Sigmoid colon (tissue), 7 donors: ENCODE results near the gene GP1BA. TPM values are rescaled to one million over a fixed set of nuclear protein-coding genes. Genes with fewer than 3 reads are reported as not detected.
"Not testable (repeated sequence)": the region's sequence is repeated elsewhere in the genome, so short reads cannot be mapped to it uniquely, and the experiment has no call there.

Experiments
- DNase-seq: peaks from one replicate; pipeline ENCODE4 v3.0.0-alpha.2; 2019
- H3K27ac ChIP-seq, 4 donors: fragments of 200-600 bp; sonication (generic); one replicate each; pipeline ENCODE4 v1.5.1; 2016 to 2019; ENCODE audit warnings: mild to moderate bottlenecking in 1 of 4
- H3K27me3 ChIP-seq, 3 donors: fragments of 200-600 bp; sonication (generic); one replicate each; pipeline ENCODE4 v1.5.1; 2019; ENCODE audit warnings: mild to moderate bottlenecking in 1 of 3
- H3K36me3 ChIP-seq, 4 donors: fragments of 200-600 bp; sonication (generic); one replicate each; pipeline ENCODE4 v1.5.1; 2016 to 2019
- H3K4me1 ChIP-seq, 4 donors: fragments of 200-600 bp; sonication (generic); one replicate each; pipeline ENCODE4 v1.5.1; 2017 to 2019
- H3K4me3 ChIP-seq, 4 donors: fragments of 200-600 bp; sonication (generic); one replicate each; pipeline ENCODE4 v1.5.1; 2017 to 2019; ENCODE audit warnings: mild to moderate bottlenecking in 2 of 4, moderate library complexity in 1 of 4
- H3K9me3 ChIP-seq, 4 donors: fragments of 200-600 bp in 3 of 4; sonication (generic) in 3 of 4; one replicate each; pipeline versions ENCODE4 v1.5.1 to v1.6.1; 2013 to 2019
- CTCF ChIP-seq, 4 experiments: fragments of 450-650 bp in 3 of 4; fragments of 200-600 bp in 1 of 4; IDR thresholded peaks; one replicate each; pipeline ENCODE4 v1.5.1; 2016 to 2019; ENCODE audit warnings: antibody characterized with exemption in 4 of 4, mild to moderate bottlenecking in 3 of 4, moderate library complexity in 2 of 4
- EP300 ChIP-seq, 4 donors: sonication (generic); formaldehyde crosslinking; IDR thresholded peaks; one replicate each; pipeline ENCODE4 v1.6.1; 2017; ENCODE audit warnings: antibody characterized with exemption in 4 of 4
- POLR2A ChIP-seq, 2 donors: fragments of 450-650 bp; IDR thresholded peaks; one replicate each; pipeline ENCODE4 v1.6.1; 2016; ENCODE audit warnings: antibody characterized with exemption in 2 of 2, mild to moderate bottlenecking in 2 of 2, moderate library complexity in 2 of 2
- POLR2AphosphoS5 ChIP-seq, 4 donors: sonication (generic); formaldehyde crosslinking; IDR thresholded peaks; one replicate each; pipeline ENCODE4 v1.6.1; 2017; ENCODE audit warnings: antibody characterized with exemption in 4 of 4
- WGBS, 2 donors: extraction: QIAGEN DNeasy Blood & Tissue Kit; methylation state at CpG; one replicate each; pipeline ENCODE4 v1.1.7; 2013; 5-methylcytosine and 5-hydroxymethylcytosine counted together
- intact Hi-C: fragments of 100-400 bp; cut with DNase I; formaldehyde crosslinking; loops from one replicate; pipeline ENCODE4 v1.15.1; 2023
- polyA plus RNA-seq, 3 donors: library from polyadenylated mRNA; stranded (reverse); fragments of 200-250 nt; gene quantifications; one replicate each; pipeline ENCODE4 v1.2.3, GENCODE V29; 2013
- total RNA-seq, 4 donors: library from RNA; depleted of rRNA; stranded (reverse); fragments of >200 nt; gene quantifications; one replicate each; pipeline ENCODE4 v1.1.0, GENCODE V29; 2016
- donor health status: healthy with polysubstance abuse.
- donor health status: Bipolar disorder and iron deficiency.
- donor health status: healthy.

GP1BA gene
- total and polyA plus RNA-seq, 7 donors: 1.1 TPM; not detected in 6

- H3K36me3 ChIP-seq: no peaks in the 10 kb centered on the region
These were observed 28.8 kb upstream of the GP1BA start, which contains the start of gene CHRNE for GRCh38 chr17:4903051-4903818. Gene CHRNE (minus strand): TSS chr17:4903098. CDS start chr17:4903063, 35 bp downstream.

DNA sequence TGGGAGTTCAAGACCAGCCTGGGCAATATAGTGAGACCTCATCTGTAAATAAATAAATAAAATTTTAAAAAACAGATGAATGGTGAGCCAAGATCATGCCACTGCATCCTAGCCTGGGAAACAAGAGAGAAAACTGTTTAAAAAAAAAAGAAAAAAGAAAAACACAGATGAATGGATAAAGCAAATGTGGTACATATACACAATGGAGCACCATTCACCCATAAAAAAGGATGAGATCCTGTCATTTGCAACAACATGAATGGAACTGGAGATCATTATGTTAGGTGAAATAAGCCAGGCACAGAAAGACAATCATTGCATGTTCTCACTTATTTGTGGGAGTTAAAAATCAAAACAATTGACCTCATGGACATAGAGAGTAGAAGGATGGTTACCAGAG is 25.4 kb upstream of the GP1BA start:
- intact Hi-C loops, H3K4me3 ChIP-seq, DNase-seq: not testable (repeated sequence)

More at GRCh38 chr17:4903051-4903818, 28.8 kb upstream of the GP1BA start, which contains the start of gene CHRNE:
- peaks cover 0 to 34% (median 19%) of the 10 kb centered on the region in 4 donors for H3K4me1 ChIP-seq
- H3K27ac ChIP-seq: peak within 1 kb of the TSS in 2 of 4 donors; percentile 11 to 55
- 4 to 10% methylated on average over 10 of the region's 10 CpGs for WGBS, 2 donors
- peak; percentile 86 for DNase-seq
- no peaks in the 10 kb centered on the region for H3K9me3 ChIP-seq
- intact Hi-C loops: no loop called here
- peaks cover 28 to 58% (median 36%) of the 10 kb centered on the region in 3 donors for H3K27me3 ChIP-seq
- H3K4me3 ChIP-seq: peak within 1 kb of the TSS in 1 of 4 donors; percentile 47
- TF ChIP-seq POLR2A (IDR thresholded peaks at IDR 0.05) (no peak), CTCF (IDR thresholded peaks at IDR 0.05) (peak; percentile 66 to 81 (median 70)), EP300 (IDR thresholded peaks at IDR 0.05) (no peak), POLR2AphosphoS5 (IDR thresholded peaks at IDR 0.05) (no peak)

GRCh38 chr17:4908301-4908700 is 23.8 kb upstream of the GP1BA start:
- WGBS, 2 donors: 62 to 72% methylated on average over 10 of the region's 10 CpGs
- DNase-seq: no peak
- no peaks in the 10 kb centered on the region for H3K9me3 ChIP-seq
- no peaks in the 10 kb centered on the region for H3K36me3 ChIP-seq
- peaks cover 0 to 15% (median 7%) of the 10 kb centered on the region in 3 donors for H3K27me3 ChIP-seq
- TF ChIP-seq POLR2AphosphoS5 (IDR thresholded peaks at IDR 0.05): no peak
- TF ChIP-seq EP300 (IDR thresholded peaks at IDR 0.05): no peak
- no peak for TF ChIP-seq CTCF (IDR thresholded peaks at IDR 0.05)
- no peak for TF ChIP-seq POLR2A (IDR thresholded peaks at IDR 0.05)
- no peak overlapping the region for H3K4me3 ChIP-seq
- H3K27ac ChIP-seq: peak overlapping the region in 2 of 4 donors; percentile 15 to 57
- intact Hi-C loops: loop anchor here (2.0 kb wide), 3 partner anchors 32 to 154 kb away; partner anchors contain the start of genes CAMTA2, RNF167 and SLC25A11
- peaks cover 0 to 11% (median 5%) of the 10 kb centered on the region in 4 donors for H3K4me1 ChIP-seq

More for the DNA sequence above, 25.4 kb upstream of the GP1BA start:
- H3K27me3 ChIP-seq: peaks cover 1 to 24% (median 7%) of the 10 kb centered on the region in 3 donors
- peaks cover 0 to 11% (median 6%) of the 10 kb centered on the region in 4 donors for H3K4me1 ChIP-seq
- not testable (repeated sequence) for H3K9me3 ChIP-seq, H3K36me3 ChIP-seq, H3K27ac ChIP-seq

DNA sequence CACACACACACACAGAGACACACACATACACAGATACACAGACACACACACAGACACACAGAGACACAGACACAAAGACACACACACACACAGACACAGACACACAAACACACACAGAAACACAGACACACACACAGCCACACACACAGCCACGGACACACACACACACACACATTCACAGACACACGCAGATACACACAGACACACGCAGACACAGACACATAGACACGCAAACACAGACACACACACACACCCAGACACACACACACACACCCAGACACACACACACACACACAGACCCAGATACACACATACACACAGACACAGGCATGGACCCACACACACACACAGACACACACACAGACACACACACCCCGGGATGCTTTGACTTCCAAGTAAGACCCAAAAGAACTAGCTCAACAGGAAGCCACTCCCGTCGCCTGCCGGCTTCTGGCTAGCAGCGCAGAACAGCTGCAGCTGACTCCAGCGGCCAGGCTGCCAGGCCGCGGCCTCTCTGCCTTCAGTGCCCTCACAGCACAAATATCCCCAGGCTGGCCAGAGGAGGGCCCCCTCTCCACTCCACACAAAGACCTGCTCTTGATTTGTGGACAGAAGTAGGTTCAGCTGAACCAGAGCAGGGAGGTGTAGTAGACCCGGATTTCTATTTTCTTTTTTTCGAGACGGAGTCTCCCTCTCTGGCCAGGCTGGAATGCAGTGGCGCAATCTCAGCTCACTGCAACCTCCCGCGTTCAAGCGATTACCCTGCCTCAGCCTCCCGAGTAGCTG is 23.2 kb upstream of the GP1BA start:
- intact Hi-C loops: loop anchor here (2.0 kb wide), 3 partner anchors 32 to 154 kb away; partner anchors contain the start of genes CAMTA2, RNF167 and SLC25A11
- WGBS, 2 donors: 14 to 26% methylated on average over 20 of the region's 20 CpGs
- Histone ChIP-seq H3K27me3 (peaks cover 0 to 9% (median 5%) of the 10 kb centered on the region in 3 donors), H3K36me3 (no peaks in the 10 kb centered on the region), H3K27ac (peak overlapping the region; percentile 35 to 57 (median 45)), H3K4me1 (peaks cover 0 to 11% (median 5%) of the 10 kb centered on the region in 4 donors), H3K9me3 (no peaks in the 10 kb centered on the region), H3K4me3 (no peak overlapping the region)
- peak; percentile 95 for DNase-seq
- peak in 3 of 4 donors; percentile 18 to 47 (median 37) for TF ChIP-seq POLR2AphosphoS5 (IDR thresholded peaks at IDR 0.05)
- no peak for TF ChIP-seq EP300 (IDR thresholded peaks at IDR 0.05)
- peak; percentile 62 to 90 (median 80) for TF ChIP-seq CTCF (IDR thresholded peaks at IDR 0.05)

GRCh38 chr17:4913994-4914393 is 18.1 kb upstream of the GP1BA start:
- H3K36me3 ChIP-seq: no peaks in the 10 kb centered on the region

DNA sequence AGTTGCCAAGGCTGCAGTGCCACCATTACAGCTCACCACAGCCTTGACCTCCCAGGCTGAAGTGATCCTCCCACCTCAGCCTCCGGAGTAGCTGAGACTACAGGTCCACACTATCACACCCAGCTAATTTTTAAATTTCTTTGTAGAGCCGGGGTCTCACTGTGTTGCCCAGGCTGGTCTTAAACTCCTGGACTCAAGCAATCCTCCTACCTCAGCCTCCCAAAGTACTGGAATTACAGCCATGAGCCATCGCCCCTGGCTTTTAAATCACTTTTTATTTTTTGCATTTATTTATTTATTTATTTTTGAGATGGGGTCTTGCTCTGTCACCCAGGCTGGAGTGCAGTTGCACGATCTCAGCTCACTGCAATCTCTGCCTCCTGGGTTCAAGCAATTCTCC is 17.5 kb upstream of the GP1BA start:
- WGBS, 2 donors: 72 to 92% methylated on average over 4 of the region's 4 CpGs
- H3K36me3 ChIP-seq, H3K27ac ChIP-seq, H3K4me3 ChIP-seq, DNase-seq, intact Hi-C loops, H3K27me3 ChIP-seq, H3K9me3 ChIP-seq, H3K4me1 ChIP-seq: not testable (repeated sequence)

More at GRCh38 chr17:4913994-4914393, 18.1 kb upstream of the GP1BA start:
- H3K27ac ChIP-seq: no peak overlapping the region
- no peaks in the 10 kb centered on the region for H3K27me3 ChIP-seq
- H3K4me3 ChIP-seq: no peak overlapping the region
- intact Hi-C loops: no loop called here
- no peak for DNase-seq
- TF ChIP-seq CTCF (IDR thresholded peaks at IDR 0.05) (no peak), EP300 (IDR thresholded peaks at IDR 0.05) (no peak), POLR2AphosphoS5 (IDR thresholded peaks at IDR 0.05) (no peak), POLR2A (IDR thresholded peaks at IDR 0.05) (no peak)
- H3K9me3 ChIP-seq: no peaks in the 10 kb centered on the region
- H3K4me1 ChIP-seq: peaks cover 0 to 9% (median 5%) of the 10 kb centered on the region in 4 donors
- WGBS, 2 donors: 18 to 65% methylated on average over 1 of the region's 1 CpG
